HepG2 (cell line): ENCODE measurements around the gene KCNK17. TPM values are rescaled to one million over a fixed set of nuclear protein-coding genes. Genes with fewer than 3 reads are reported as not detected.

Experiments used
- ARHGAP35 ChIP-seq: sonication (generic); formaldehyde crosslinking; IDR thresholded peaks from 2 replicates; pipeline ENCODE4 v1.9.0; 2022; ENCODE audit warnings: mild to moderate bottlenecking, inconsistent platforms, moderate library complexity, missing genetic modification reagents, borderline replicate concordance
- ASH2L ChIP-seq: fragments of 300-600, 200-600 bp; sonication (generic); IDR thresholded peaks from 2 replicates; pipeline ENCODE4 v1.7.0; 2017; ENCODE audit warnings: low read depth, mild to moderate bottlenecking, moderate library complexity, mixed read lengths, low read length; ENCODE audit not compliant: insufficient read length
- ERF ChIP-seq: IDR thresholded peaks from 2 replicates; pipeline ENCODE4 v1.6.1; 2018; ENCODE audit warnings: missing biosample characterization, missing genetic modification reagents
- HNF4G ChIP-seq, 2 experiments: sonication (generic) in 1 of 2; formaldehyde crosslinking in 1 of 2; IDR thresholded peaks; 2 replicates each; pipeline versions ENCODE4 v1.4.0 to v1.6.1; 2011 to 2020; ENCODE audit warnings: borderline replicate concordance in 2 of 2, low read depth in 2 of 2, mild to moderate bottlenecking in 2 of 2, low read length in 1 of 2, missing genetic modification reagents in 1 of 2, moderate library complexity in 1 of 2
- HOXA5 ChIP-seq: sonication (generic); formaldehyde crosslinking; IDR thresholded peaks from 2 replicates; pipeline ENCODE4 v1.4.0; 2020; ENCODE audit warnings: missing genetic modification reagents
- IKZF4 ChIP-seq: sonication (generic); formaldehyde crosslinking; IDR thresholded peaks from 2 replicates; pipeline ENCODE4 v1.5.1; 2020; ENCODE audit warnings: borderline replicate concordance, mild to moderate bottlenecking, low read depth, missing genetic modification reagents; ENCODE audit errors: not compliant biosample characterization
- KDM5B ChIP-seq: sonication (generic); formaldehyde crosslinking; IDR thresholded peaks from 2 replicates; pipeline ENCODE4 v1.4.0; 2020; ENCODE audit warnings: missing genetic modification reagents, mild to moderate bottlenecking, borderline replicate concordance
- KLF16 ChIP-seq, 2 experiments: sonication (generic) in 1 of 2; formaldehyde crosslinking in 1 of 2; IDR thresholded peaks; 2 replicates each; pipeline versions ENCODE4 v1.6.1 to v1.8.0; 2016 to 2023; ENCODE audit warnings: missing genetic modification reagents in 2 of 2, missing compliant biosample characterization in 1 of 2
- MIER3 ChIP-seq: IDR thresholded peaks from 2 replicates; pipeline ENCODE4 v1.6.1; 2016; ENCODE audit warnings: missing compliant biosample characterization, borderline replicate concordance
- MYC ChIP-seq: sonication (generic); formaldehyde crosslinking; IDR thresholded peaks from 2 replicates; pipeline ENCODE4 v1.9.0; 2021; ENCODE audit warnings: missing genetic modification reagents, borderline replicate concordance
- NAIF1 ChIP-seq: sonication (generic); formaldehyde crosslinking; IDR thresholded peaks from 2 replicates; pipeline ENCODE4 v1.5.0; 2020; ENCODE audit warnings: mild to moderate bottlenecking, missing genetic modification reagents, borderline replicate concordance
- PITX1 ChIP-seq: sonication (generic); formaldehyde crosslinking; IDR thresholded peaks from 2 replicates; pipeline ENCODE4 v1.5.1; 2020; ENCODE audit warnings: mild to moderate bottlenecking, missing genetic modification reagents
- RARA ChIP-seq: IDR thresholded peaks from 2 replicates; pipeline ENCODE4 v1.6.1; 2016; ENCODE audit warnings: missing genetic modification reagents, missing compliant biosample characterization
- RFXAP ChIP-seq: sonication (generic); formaldehyde crosslinking; IDR thresholded peaks from 2 replicates; pipeline ENCODE4 v1.4.0; 2020; ENCODE audit warnings: missing genetic modification reagents, borderline replicate concordance
- SMARCE1 ChIP-seq: fragments of 450-650 bp; IDR thresholded peaks from 2 replicates; pipeline ENCODE4 v1.6.1; 2017; ENCODE audit warnings: borderline replicate concordance
- SNRNP70 ChIP-seq: fragments of 200-400 bp; formaldehyde crosslinking; IDR thresholded peaks from 2 replicates; pipeline ENCODE4 v1.6.1; 2017; ENCODE audit warnings: mild to moderate bottlenecking, low read depth, low read length, moderate library complexity
- SPEN ChIP-seq: sonication (generic); formaldehyde crosslinking; IDR thresholded peaks from 2 replicates; pipeline ENCODE4 v1.5.1; 2020; ENCODE audit warnings: low read depth, mild to moderate bottlenecking, missing genetic modification reagents
- XRCC5 ChIP-seq: fragments of 200-400 bp; formaldehyde crosslinking; optimal IDR thresholded peaks from 2 replicates; pipeline ENCODE3; 2017; ENCODE audit warnings: mild to moderate bottlenecking, low read length
- ZNF232 ChIP-seq: sonication (generic); formaldehyde crosslinking; IDR thresholded peaks from 2 replicates; pipeline ENCODE4 v1.4.0; 2020; ENCODE audit warnings: missing genetic modification reagents, borderline replicate concordance
- ZNF292 ChIP-seq: sonication (generic); formaldehyde crosslinking; IDR thresholded peaks from 2 replicates; pipeline ENCODE4 v1.8.1; 2022; ENCODE audit warnings: mild to moderate bottlenecking, low read depth, missing genetic modification reagents, borderline replicate concordance
- ZNF446 ChIP-seq: sonication (generic); formaldehyde crosslinking; IDR thresholded peaks from 2 replicates; pipeline ENCODE4 v1.5.0; 2020; ENCODE audit warnings: mild to moderate bottlenecking, missing genetic modification reagents
- polyA plus RNA-seq, 8 experiments: library from polyadenylated mRNA; depleted of rRNA in 3 of 8; stranded (reverse) in 7 of 8; unstranded in 1 of 8; fragments of >200 nt; fragmentation: Illumina TruSeq in 4 of 8; extraction: Trizol in 4 of 8; gene quantifications; 2 replicates each; pipeline versions ENCODE4 v1.2.1 to v1.2.3, GENCODE V29; 2011 to 2016; ENCODE audit warnings: low read depth in 4 of 8, missing spikeins in 1 of 8, mixed read lengths in 1 of 8; ENCODE audit not compliant: insufficient read depth in 1 of 8
- total RNA-seq, 5 experiments: library from RNA; depleted of rRNA; stranded (reverse); fragments of >200 nt; fragmentation: Illumina TruSeq; extraction: Trizol; gene quantifications; 2 replicates each; pipeline ENCODE4 v1.2.3, GENCODE V29; 2016; ENCODE audit warnings: low read depth in 1 of 5
- TF ChIP-seq, protein P1 (sequence below): IDR thresholded peaks from 2 replicates; pipeline ENCODE4 v1.6.1; 2016; ENCODE audit warnings: low read depth, missing genetic modification reagents, missing compliant biosample characterization
- TF ChIP-seq, protein P2 (sequence below): sonication (generic); formaldehyde crosslinking; IDR thresholded peaks from 2 replicates; pipeline ENCODE4 v1.8.1; 2023; ENCODE audit warnings: mild to moderate bottlenecking, missing genetic modification reagents

KCNK17 gene
- total and polyA plus RNA-seq, 2 of the 13 experiments (the other 11 are each of a cell fraction or from before 2014, with no cell fraction given) = not detected

DNA sequence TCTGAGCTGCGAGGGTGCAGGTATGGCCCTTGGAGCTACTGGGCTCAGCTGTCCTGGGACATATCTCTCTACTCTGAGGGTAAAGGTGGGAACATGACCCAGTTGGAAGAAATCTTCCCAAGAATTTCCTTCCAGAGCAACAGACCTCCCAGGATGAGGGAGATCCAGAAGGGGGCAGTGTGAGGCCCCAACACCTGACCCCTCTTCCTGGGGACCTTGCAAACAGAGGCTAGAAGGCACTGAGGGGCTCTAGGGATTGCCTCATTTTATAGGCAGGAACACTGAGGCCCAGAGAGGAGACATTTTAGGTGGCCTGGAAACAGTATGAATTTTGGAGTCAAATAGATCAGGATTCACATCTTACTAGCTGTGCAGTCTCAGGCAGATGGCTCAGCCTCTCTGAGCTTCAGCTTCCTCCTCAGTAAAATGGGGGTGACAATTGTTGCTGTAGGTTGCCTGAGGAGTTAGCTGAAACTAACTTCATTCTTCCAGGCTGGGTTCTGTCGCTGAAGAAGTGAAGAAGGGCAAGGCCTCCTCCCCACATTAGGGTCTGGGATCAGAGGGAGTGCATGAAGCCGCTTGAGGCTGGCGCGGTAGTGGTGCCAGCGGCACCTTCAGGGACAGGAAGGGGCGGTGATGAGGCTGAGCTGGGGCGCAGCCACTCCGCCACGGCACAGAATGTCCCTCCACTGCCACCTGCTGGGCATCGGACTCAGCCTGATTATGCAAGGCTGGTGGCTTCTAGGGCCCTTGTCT lies 11.4 kb downstream of the KCNK17 start (continued):
- TF ChIP-seq IKZF4 (CRISPR knock-in tag) (no peak), MIER3 (CRISPR knock-in tag) (no peak), RFXAP (CRISPR knock-in tag) (no peak), ASH2L (no peak), ZNF446 (no peak), XRCC5 (peak; percentile 81), ARHGAP35 (CRISPR knock-in tag) (no peak), HNF4G (IDR thresholded peaks at IDR 0.05; ENCODE audit: borderline replicate concordance, low read depth, low read length) (no peak), HNF4G (CRISPR knock-in tag; IDR thresholded peaks at IDR 0.05; ENCODE audit: borderline replicate concordance, low read depth) (no peak), ERF (CRISPR knock-in tag) (peak; percentile 47; the same call in 1 of the 2 replicates), SPEN (no peak), NAIF1 (CRISPR knock-in tag) (no peak), KLF16 (CRISPR knock-in tag; IDR thresholded peaks at IDR 0.05) (0 out of 4 replicates have a peak, but pooled peaks of 1 of the 2 experiments have one; percentile 40), PITX1 (CRISPR knock-in tag) (peak; percentile 47; the same call in 1 of the 2 replicates), SNRNP70 (no peak), MYC (no peak), RARA (CRISPR knock-in tag) (no peak), HOXA5 (CRISPR knock-in tag) (no peak), ZNF292 (CRISPR knock-in tag) (no peak), KDM5B (peak; percentile 48; the same call in 1 of the 2 replicates), ZNF232 (CRISPR knock-in tag) (no peak), SMARCE1 (no peak)
- TF ChIP-seq, protein P1, sequence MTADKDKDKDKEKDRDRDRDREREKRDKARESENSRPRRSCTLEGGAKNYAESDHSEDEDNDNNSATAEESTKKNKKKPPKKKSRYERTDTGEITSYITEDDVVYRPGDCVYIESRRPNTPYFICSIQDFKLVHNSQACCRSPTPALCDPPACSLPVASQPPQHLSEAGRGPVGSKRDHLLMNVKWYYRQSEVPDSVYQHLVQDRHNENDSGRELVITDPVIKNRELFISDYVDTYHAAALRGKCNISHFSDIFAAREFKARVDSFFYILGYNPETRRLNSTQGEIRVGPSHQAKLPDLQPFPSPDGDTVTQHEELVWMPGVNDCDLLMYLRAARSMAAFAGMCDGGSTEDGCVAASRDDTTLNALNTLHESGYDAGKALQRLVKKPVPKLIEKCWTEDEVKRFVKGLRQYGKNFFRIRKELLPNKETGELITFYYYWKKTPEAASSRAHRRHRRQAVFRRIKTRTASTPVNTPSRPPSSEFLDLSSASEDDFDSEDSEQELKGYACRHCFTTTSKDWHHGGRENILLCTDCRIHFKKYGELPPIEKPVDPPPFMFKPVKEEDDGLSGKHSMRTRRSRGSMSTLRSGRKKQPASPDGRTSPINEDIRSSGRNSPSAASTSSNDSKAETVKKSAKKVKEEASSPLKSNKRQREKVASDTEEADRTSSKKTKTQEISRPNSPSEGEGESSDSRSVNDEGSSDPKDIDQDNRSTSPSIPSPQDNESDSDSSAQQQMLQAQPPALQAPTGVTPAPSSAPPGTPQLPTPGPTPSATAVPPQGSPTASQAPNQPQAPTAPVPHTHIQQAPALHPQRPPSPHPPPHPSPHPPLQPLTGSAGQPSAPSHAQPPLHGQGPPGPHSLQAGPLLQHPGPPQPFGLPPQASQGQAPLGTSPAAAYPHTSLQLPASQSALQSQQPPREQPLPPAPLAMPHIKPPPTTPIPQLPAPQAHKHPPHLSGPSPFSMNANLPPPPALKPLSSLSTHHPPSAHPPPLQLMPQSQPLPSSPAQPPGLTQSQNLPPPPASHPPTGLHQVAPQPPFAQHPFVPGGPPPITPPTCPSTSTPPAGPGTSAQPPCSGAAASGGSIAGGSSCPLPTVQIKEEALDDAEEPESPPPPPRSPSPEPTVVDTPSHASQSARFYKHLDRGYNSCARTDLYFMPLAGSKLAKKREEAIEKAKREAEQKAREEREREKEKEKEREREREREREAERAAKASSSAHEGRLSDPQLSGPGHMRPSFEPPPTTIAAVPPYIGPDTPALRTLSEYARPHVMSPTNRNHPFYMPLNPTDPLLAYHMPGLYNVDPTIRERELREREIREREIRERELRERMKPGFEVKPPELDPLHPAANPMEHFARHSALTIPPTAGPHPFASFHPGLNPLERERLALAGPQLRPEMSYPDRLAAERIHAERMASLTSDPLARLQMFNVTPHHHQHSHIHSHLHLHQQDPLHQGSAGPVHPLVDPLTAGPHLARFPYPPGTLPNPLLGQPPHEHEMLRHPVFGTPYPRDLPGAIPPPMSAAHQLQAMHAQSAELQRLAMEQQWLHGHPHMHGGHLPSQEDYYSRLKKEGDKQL (CRISPR knock-in tag) = no peak
- TF ChIP-seq, protein P2, sequence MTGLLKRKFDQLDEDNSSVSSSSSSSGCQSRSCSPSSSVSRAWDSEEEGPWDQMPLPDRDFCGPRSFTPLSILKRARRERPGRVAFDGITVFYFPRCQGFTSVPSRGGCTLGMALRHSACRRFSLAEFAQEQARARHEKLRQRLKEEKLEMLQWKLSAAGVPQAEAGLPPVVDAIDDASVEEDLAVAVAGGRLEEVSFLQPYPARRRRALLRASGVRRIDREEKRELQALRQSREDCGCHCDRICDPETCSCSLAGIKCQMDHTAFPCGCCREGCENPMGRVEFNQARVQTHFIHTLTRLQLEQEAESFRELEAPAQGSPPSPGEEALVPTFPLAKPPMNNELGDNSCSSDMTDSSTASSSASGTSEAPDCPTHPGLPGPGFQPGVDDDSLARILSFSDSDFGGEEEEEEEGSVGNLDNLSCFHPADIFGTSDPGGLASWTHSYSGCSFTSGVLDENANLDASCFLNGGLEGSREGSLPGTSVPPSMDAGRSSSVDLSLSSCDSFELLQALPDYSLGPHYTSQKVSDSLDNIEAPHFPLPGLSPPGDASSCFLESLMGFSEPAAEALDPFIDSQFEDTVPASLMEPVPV (CRISPR knock-in tag) = no peak
